H1 (cell line): ENCODE measurements around the gene SEC11A.

Experiments
- BACH1 ChIP-seq: IDR thresholded peaks from 2 replicates; pipeline ENCODE4 v1.6.1; 2012; ENCODE audit warnings: low read length, improper control_type of control experiment
- CREB1 ChIP-seq: IDR thresholded peaks from 2 replicates; pipeline ENCODE4 v1.6.1; 2012; ENCODE audit warnings: inconsistent platforms
- FOSL1 ChIP-seq: IDR thresholded peaks from 2 replicates; pipeline ENCODE4 v1.6.1; 2011; ENCODE audit warnings: mild to moderate bottlenecking, low read depth, low read length, moderate library complexity; ENCODE audit not compliant: insufficient read depth
- GABPA ChIP-seq: IDR thresholded peaks from 2 replicates; pipeline ENCODE4 v1.6.1; 2011; ENCODE audit warnings: mild to moderate bottlenecking, low read length, moderate library complexity, borderline replicate concordance; ENCODE audit not compliant: insufficient read depth
- POLR2AphosphoS5 ChIP-seq: IDR thresholded peaks from 2 replicates; pipeline ENCODE4 v1.6.1; 2011; ENCODE audit warnings: low read depth, low read length
- TAF1 ChIP-seq: IDR thresholded peaks from 2 replicates; pipeline ENCODE4 v1.6.1; 2011; ENCODE audit warnings: mild to moderate bottlenecking, low read depth, low read length
- TF ChIP-seq, protein P1 (sequence below), 3 experiments: IDR thresholded peaks; 1 replicate in 2 of 3; 2 replicates in 1 of 3; pipeline versions ENCODE4 v1.5.1 to v1.6.1; 2011; ENCODE audit warnings: low read length in 3 of 3, mild to moderate bottlenecking in 3 of 3, inconsistent platforms in 2 of 3, low read depth in 1 of 3, moderate library complexity in 1 of 3; ENCODE audit not compliant: insufficient read depth in 1 of 3; ENCODE audit errors: control extremely low read depth in 1 of 3

GRCh38 chr15:84764585-84764984 lies 48.6 kb upstream of the SEC11A start:
- no peak for TF ChIP-seq POLR2AphosphoS5
- no peak for TF ChIP-seq FOSL1
- TF ChIP-seq, protein P1, sequence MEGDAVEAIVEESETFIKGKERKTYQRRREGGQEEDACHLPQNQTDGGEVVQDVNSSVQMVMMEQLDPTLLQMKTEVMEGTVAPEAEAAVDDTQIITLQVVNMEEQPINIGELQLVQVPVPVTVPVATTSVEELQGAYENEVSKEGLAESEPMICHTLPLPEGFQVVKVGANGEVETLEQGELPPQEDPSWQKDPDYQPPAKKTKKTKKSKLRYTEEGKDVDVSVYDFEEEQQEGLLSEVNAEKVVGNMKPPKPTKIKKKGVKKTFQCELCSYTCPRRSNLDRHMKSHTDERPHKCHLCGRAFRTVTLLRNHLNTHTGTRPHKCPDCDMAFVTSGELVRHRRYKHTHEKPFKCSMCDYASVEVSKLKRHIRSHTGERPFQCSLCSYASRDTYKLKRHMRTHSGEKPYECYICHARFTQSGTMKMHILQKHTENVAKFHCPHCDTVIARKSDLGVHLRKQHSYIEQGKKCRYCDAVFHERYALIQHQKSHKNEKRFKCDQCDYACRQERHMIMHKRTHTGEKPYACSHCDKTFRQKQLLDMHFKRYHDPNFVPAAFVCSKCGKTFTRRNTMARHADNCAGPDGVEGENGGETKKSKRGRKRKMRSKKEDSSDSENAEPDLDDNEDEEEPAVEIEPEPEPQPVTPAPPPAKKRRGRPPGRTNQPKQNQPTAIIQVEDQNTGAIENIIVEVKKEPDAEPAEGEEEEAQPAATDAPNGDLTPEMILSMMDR (IDR thresholded peaks at IDR 0.05; ENCODE audit: control extremely low read depth in 1 of 3, insufficient read depth in 1 of 3, low read depth in 1 of 3, low read length in 3 of 3): no peak
- no peak for TF ChIP-seq CREB1
- no peak for TF ChIP-seq TAF1
- no peak for TF ChIP-seq BACH1
- no peak for TF ChIP-seq GABPA
